Measurements from ENCODE around the gene SLC25A33. TPM values are rescaled to one million over a fixed set of nuclear protein-coding genes. Genes with fewer than 3 reads are reported as not detected.

The SLC25A33 gene
- 3.8 TPM for total RNA-seq
- 11.3 TPM for polyA plus RNA-seq (ENCODE audit: insufficient read depth, low read depth, low replicate concordance)
- long read RNA-seq, donor 1, transcript SLC25A33-201 (7 exons, 3,854 nt): major isoform, 6 of 6 reads
- long read RNA-seq, donor 1, partial matches to known transcripts: 0 of 6 reads
- long read RNA-seq, donor 1, other reads (novel, unspliced or antisense): 0 of 6 reads
- long read RNA-seq, donor 2, transcript SLC25A33-201 (7 exons, 3,854 nt): major isoform, 6 of 6 reads
- long read RNA-seq, donor 2, partial matches to known transcripts: 0 of 6 reads
- long read RNA-seq, donor 2, other reads (novel, unspliced or antisense): 0 of 6 reads
- long read RNA-seq, donor 3, partial matches to known transcripts: 0 of 3 reads
- long read RNA-seq, donor 3, other reads (novel, unspliced or antisense): 0 of 3 reads
- long read RNA-seq, donor 4, partial matches to known transcripts: 0 of 1 reads
- long read RNA-seq, donor 4, other reads (novel, unspliced or antisense): 0 of 1 reads
- long read RNA-seq, donor 5: 0 reads
- long read RNA-seq, donor 6, partial matches to known transcripts: 0 of 2 reads
- long read RNA-seq, donor 6, other reads (novel, unspliced or antisense): 0 of 2 reads
- long read RNA-seq, donor 7, transcript SLC25A33-201 (7 exons, 3,854 nt): major isoform, 8 of 14 reads
- long read RNA-seq, donor 7, partial matches to known transcripts: 2 of 14 reads
- long read RNA-seq, donor 7, other reads (novel, unspliced or antisense): 4 of 14 reads
- long read RNA-seq, donor 8, partial matches to known transcripts: 0 of 3 reads
- long read RNA-seq, donor 8, other reads (novel, unspliced or antisense): 0 of 3 reads
- long read RNA-seq, donor 9, transcript SLC25A33-201 (7 exons, 3,854 nt): major isoform, 6 of 6 reads
- long read RNA-seq, donor 9, partial matches to known transcripts: 0 of 6 reads
- long read RNA-seq, donor 9, other reads (novel, unspliced or antisense): 0 of 6 reads
- long read RNA-seq, donor 10, transcript SLC25A33-201 (7 exons, 3,854 nt): major isoform, 5 of 5 reads
- long read RNA-seq, donor 10, partial matches to known transcripts: 0 of 5 reads
- long read RNA-seq, donor 10, other reads (novel, unspliced or antisense): 0 of 5 reads

- peak within 1 kb of the TSS; percentile 85 to 96 for H3K27ac ChIP-seq (ENCODE audit: low read depth in 2 of 2, low read length in 2 of 2)
- no peak for FAIRE-seq
- intact Hi-C loops (cut with DNase I): no loop called here
- peaks cover 0 to 14% (median 6%) of the 10 kb centered on the region in 3 donors for H3K4me1 ChIP-seq (ENCODE audit: control insufficient read depth in 2 of 3, insufficient read depth in 2 of 3, low read depth in 1 of 3, low read length in 3 of 3)
- TF ChIP-seq CTCF (IDR thresholded peaks at IDR 0.05; ENCODE audit: borderline replicate concordance, extremely low read depth, insufficient read depth): no peak
- peak within 1 kb of the TSS; percentile 68 to 90 (median 76) for H3K4me3 ChIP-seq (ENCODE audit: low read length in 3 of 3)
- no peaks in the 10 kb centered on the region for H3K27me3 ChIP-seq (ENCODE audit: control insufficient read depth, insufficient read depth, low read length)
- peak within 1 kb of the TSS; percentile 45 to 91 (median 66) for H3K9ac ChIP-seq (ENCODE audit: low read length in 3 of 3)
- no peaks in the 10 kb centered on the region for H3K9me3 ChIP-seq (ENCODE audit: control insufficient read depth in 2 of 3, insufficient read depth in 1 of 3, low read length in 3 of 3)
- no peaks in the 10 kb centered on the region for H3K36me3 ChIP-seq (ENCODE audit: control insufficient read depth in 2 of 3, insufficient read depth in 3 of 3, low read length in 3 of 3)
- DNase-seq: peak; percentile 99
Observed at GRCh38 chr1:9539165-9539828, at the start of gene SLC25A33. SLC25A33 (plus strand) TSS chr1:9539465; CDS start chr1:9539692, 227 bp downstream.

GRCh38 chr1:9490605-9491339 lies 48.5 kb upstream of the SLC25A33 start:
- Histone ChIP-seq H3K36me3 (ENCODE audit: control insufficient read depth in 2 of 3, insufficient read depth in 3 of 3, low read length in 3 of 3) (no peaks in the 10 kb centered on the region), H3K27me3 (ENCODE audit: control insufficient read depth, insufficient read depth, low read length) (no peaks in the 10 kb centered on the region), H3K4me1 (ENCODE audit: control insufficient read depth in 2 of 3, insufficient read depth in 2 of 3, low read depth in 1 of 3, low read length in 3 of 3) (no peaks in the 10 kb centered on the region), H3K27ac (ENCODE audit: low read depth in 2 of 2, low read length in 2 of 2) (no peak overlapping the region), H3K9me3 (ENCODE audit: control insufficient read depth in 2 of 3, insufficient read depth in 1 of 3, low read length in 3 of 3) (no peaks in the 10 kb centered on the region), H3K9ac (ENCODE audit: low read length in 3 of 3) (no peak overlapping the region), H3K4me3 (ENCODE audit: low read length in 3 of 3) (no peak overlapping the region)
- intact Hi-C loops (cut with DNase I): no loop called here
- DNase-seq: peak; percentile 89 to 94 (median 92)
- no peak for FAIRE-seq
- peak; percentile 86 for TF ChIP-seq CTCF (IDR thresholded peaks at IDR 0.05; ENCODE audit: borderline replicate concordance, extremely low read depth, insufficient read depth)

GRCh38 chr1:9493326-9493725 lies 45.9 kb upstream of the SLC25A33 start:
- no peaks in the 10 kb centered on the region for H3K4me1 ChIP-seq (ENCODE audit: control insufficient read depth in 2 of 3, insufficient read depth in 2 of 3, low read depth in 1 of 3, low read length in 3 of 3)
- no peak overlapping the region for H3K27ac ChIP-seq (ENCODE audit: low read depth in 2 of 2, low read length in 2 of 2)
- H3K27me3 ChIP-seq (ENCODE audit: control insufficient read depth, insufficient read depth, low read length): no peaks in the 10 kb centered on the region
- no peak overlapping the region for H3K9ac ChIP-seq (ENCODE audit: low read length in 3 of 3)
- no peak for TF ChIP-seq CTCF (IDR thresholded peaks at IDR 0.05; ENCODE audit: borderline replicate concordance, extremely low read depth, insufficient read depth)
- FAIRE-seq (no peak), DNase-seq (no peak)
- H3K4me3 ChIP-seq (ENCODE audit: low read length in 3 of 3): no peak overlapping the region
- intact Hi-C loops (cut with DNase I): no loop called here
- no peaks in the 10 kb centered on the region for H3K36me3 ChIP-seq (ENCODE audit: control insufficient read depth in 2 of 3, insufficient read depth in 3 of 3, low read length in 3 of 3)
- no peaks in the 10 kb centered on the region for H3K9me3 ChIP-seq (ENCODE audit: control insufficient read depth in 2 of 3, insufficient read depth in 1 of 3, low read length in 3 of 3)

Data from kidney (tissue), 22 donors.